DMS 273 treated with DMSO at 0.1 percent for 48 hours (cell line): ENCODE data around the gene KRT16.
"Not testable (repeated sequence)": the region's sequence is repeated elsewhere in the genome, so short reads cannot be mapped to it uniquely, and the experiment has no call there.

Experiments used
- DNase-seq: peaks from one replicate; lab custom pipeline; 2025; lab: John Stamatoyannopoulos, UW

The KRT16 gene

GRCh38 chr17:41583137-41584127, 29.1 kb downstream of the KRT16 start:
- no peak for DNase-seq

- not testable (repeated sequence) for DNase-seq
Measured at GRCh38 chr17:41582061-41582968, 30.3 kb downstream of the KRT16 start.

GRCh38 chr17:41581366-41582060, 31.1 kb downstream of the KRT16 start:
- no peak for DNase-seq

- no peak for DNase-seq
Measured at GRCh38 chr17:41580687-41581365, 31.7 kb downstream of the KRT16 start.

- DNase-seq: no peak
Measured at GRCh38 chr17:41580244-41580575, 32.4 kb downstream of the KRT16 start.

GRCh38 chr17:41579484-41580243, 32.9 kb downstream of the KRT16 start:
- peak; percentile 44 for DNase-seq

GRCh38 chr17:41578971-41579370, 33.6 kb downstream of the KRT16 start:
- DNase-seq: no peak

- no peak for DNase-seq
Measured at GRCh38 chr17:41578538-41578937, 34.0 kb downstream of the KRT16 start.

GRCh38 chr17:41576740-41577139, 35.8 kb downstream of the KRT16 start:
- DNase-seq: not testable (repeated sequence)

GRCh38 chr17:41575336-41575735, 37.2 kb downstream of the KRT16 start:
- DNase-seq: no peak

GRCh38 chr17:41571561-41572434, 40.8 kb downstream of the KRT16 start, which contains the start of gene KRT9:
KRT9 (minus strand) TSS chr17:41572059; CDS start chr17:41571992, 67 bp downstream.
- no peak for DNase-seq

- DNase-seq: no peak
Measured at GRCh38 chr17:41567317-41567716, 45.2 kb downstream of the KRT16 start.

GRCh38 chr17:41565338-41565737, 47.2 kb downstream of the KRT16 start:
- no peak for DNase-seq

GRCh38 chr17:41563607-41564170, 48.9 kb downstream of the KRT16 start:
- no peak for DNase-seq

GRCh38 chr17:41561554-41561953, 51.0 kb downstream of the KRT16 start:
- no peak for DNase-seq
